H1 (cell line): ENCODE data around the gene GUCA2B. TPM values are rescaled to one million over a fixed set of nuclear protein-coding genes. Genes with fewer than 3 reads are reported as not detected.

Experiments used
- CTCF ChIA-PET: fragments of 300-600 bp; sonication (Branson Sonifier 250); formaldehyde crosslinking; loops from one replicate; lab custom pipeline; 2021; ENCODE audit not compliant: partially characterized antibody; lab: Charles Lee
- POLR2A ChIA-PET: fragments of 300-600 bp; sonication (Branson Sonifier 250); formaldehyde crosslinking; loops from one replicate; lab custom pipeline; 2021; ENCODE audit warnings: inconsistent platforms; ENCODE audit not compliant: partially characterized antibody; lab: Charles Lee
- DNase-seq, 2 experiments: peaks; one replicate each; pipeline versions ENCODE4 v3.0.0 to v3.0.0-alpha.2; 2010 to 2022; ENCODE audit warnings: low spot score in 2 of 2, low read depth in 1 of 2, mixed read lengths in 1 of 2
- FAIRE-seq: peaks from 2 replicates; lab custom pipeline; 2011; peaks lifted over from hg19 to GRCh38; lab: Jason Lieb, UNC
- H2AFZ ChIP-seq: 2 replicates; pipeline ENCODE4 v1.8.1; 2012; ENCODE audit warnings: low read length, inconsistent platforms
- H2AK5ac ChIP-seq: 2 replicates; pipeline ENCODE4 v1.6.1; 2013; ENCODE audit warnings: low read depth, low read length
- H2BK120ac ChIP-seq: replicated peaks from 2 replicates; pipeline ENCODE3; 2013; ENCODE audit warnings: low read depth, low read length, inconsistent platforms
- H2BK12ac ChIP-seq: 2 replicates; pipeline ENCODE4 v1.6.1; 2013; ENCODE audit warnings: low read depth, low read length
- H2BK15ac ChIP-seq: 2 replicates; pipeline ENCODE4 v1.6.1; 2013; ENCODE audit warnings: low read length
- H2BK20ac ChIP-seq: 2 replicates; pipeline ENCODE4 v1.6.1; 2013; ENCODE audit warnings: low read length
- H2BK5ac ChIP-seq: 2 replicates; pipeline ENCODE4 v1.6.1; 2013; ENCODE audit warnings: low read depth, low read length
- H3K14ac ChIP-seq: 2 replicates; pipeline ENCODE4 v1.6.1; 2013; ENCODE audit warnings: inconsistent platforms; ENCODE audit not compliant: insufficient read length
- H3K18ac ChIP-seq: 2 replicates; pipeline ENCODE4 v1.6.1; 2013; ENCODE audit warnings: low read length; ENCODE audit errors: extremely low read depth
- H3K23ac ChIP-seq: 2 replicates; pipeline ENCODE4 v1.6.1; 2013; ENCODE audit warnings: inconsistent platforms; ENCODE audit not compliant: insufficient read length
- H3K23me2 ChIP-seq: 2 replicates; pipeline ENCODE4 v1.6.1; 2013; ENCODE audit warnings: low read depth, low read length
- H3K27ac ChIP-seq: 2 replicates; pipeline ENCODE4 v1.6.1; 2011; ENCODE audit warnings: low read depth, low read length, inconsistent platforms
- H3K27me3 ChIP-seq, 4 experiments: replicated peaks in 1 of 4; 1 replicate in 1 of 4; 2 replicates in 3 of 4; pipeline versions ENCODE4 v1.6.1 to v1.8.1; 2011 to 2013; ENCODE audit warnings: low read length in 3 of 4, mild to moderate bottlenecking in 3 of 4, inconsistent platforms in 2 of 4, mixed read lengths in 2 of 4, moderate library complexity in 1 of 4; ENCODE audit not compliant: control insufficient read depth in 3 of 4, insufficient read depth in 3 of 4; ENCODE audit errors: extremely low read depth in 1 of 4
- H3K36me3 ChIP-seq, 4 experiments: 2 replicates each; pipeline versions ENCODE4 v1.6.1 to v1.8.1; 2011 to 2013; ENCODE audit warnings: mild to moderate bottlenecking in 4 of 4, low read length in 3 of 4, moderate library complexity in 2 of 4, control low read depth in 1 of 4, inconsistent platforms in 1 of 4; ENCODE audit not compliant: insufficient read depth in 4 of 4, control insufficient read depth in 2 of 4
- H3K4ac ChIP-seq: replicated peaks from 2 replicates; pipeline ENCODE3; 2013; ENCODE audit warnings: low read length, low read depth, mixed read lengths, inconsistent platforms; ENCODE audit not compliant: insufficient read length
- H3K4me1 ChIP-seq, 4 experiments: replicated peaks in 1 of 4; 1 replicate in 1 of 4; 2 replicates in 3 of 4; pipeline versions ENCODE4 v1.6.1 to v1.8.1; 2011 to 2013; ENCODE audit warnings: low read length in 3 of 4, inconsistent platforms in 2 of 4, mixed read lengths in 1 of 4; ENCODE audit not compliant: insufficient read depth in 4 of 4, control insufficient read depth in 3 of 4
- H3K4me2 ChIP-seq, 2 experiments: 2 replicates each; pipeline versions ENCODE4 v1.6.1 to v1.8.1; 2011 to 2013; ENCODE audit warnings: low read depth in 2 of 2, low read length in 2 of 2, control low read depth in 1 of 2, inconsistent platforms in 1 of 2, mild to moderate bottlenecking in 1 of 2; ENCODE audit not compliant: insufficient read depth in 1 of 2
- H3K4me3 ChIP-seq, 4 experiments: fragments of 200-600, 300-600 bp in 1 of 4; sonication (generic), shearing (Covaris generic), sonication (Bioruptor Twin) in 1 of 4; 2 replicates each; pipeline versions ENCODE4 v1.5.1 to v1.8.1; 2011 to 2016; ENCODE audit warnings: low read length in 4 of 4, low read depth in 3 of 4, control low read depth in 2 of 4, inconsistent platforms in 2 of 4, mild to moderate bottlenecking in 2 of 4, mixed read lengths in 1 of 4, moderate library complexity in 1 of 4; ENCODE audit not compliant: insufficient read depth in 2 of 4; ENCODE audit errors: extremely low read depth in 1 of 4
- H3K56ac ChIP-seq: replicated peaks from 2 replicates; pipeline ENCODE3; 2013; ENCODE audit warnings: low read depth, mild to moderate bottlenecking, mixed read lengths, low read length, inconsistent platforms; ENCODE audit not compliant: insufficient read length
- H3K79me1 ChIP-seq: 2 replicates; pipeline ENCODE4 v1.6.1; 2013; ENCODE audit warnings: low read depth, low read length, control low read depth
- H3K79me2 ChIP-seq, 2 experiments: 2 replicates each; pipeline versions ENCODE4 v1.6.1 to v1.8.1; 2012 to 2013; ENCODE audit warnings: low read length in 2 of 2, mild to moderate bottlenecking in 2 of 2, inconsistent platforms in 1 of 2; ENCODE audit not compliant: insufficient read depth in 2 of 2, control insufficient read depth in 1 of 2
- H3K9ac ChIP-seq, 4 experiments: replicated peaks in 1 of 4; 1 replicate in 1 of 4; 2 replicates in 3 of 4; pipeline versions ENCODE4 v1.6.1 to v1.8.1; 2011 to 2013; ENCODE audit warnings: low read depth in 3 of 4, low read length in 3 of 4, control low read depth in 2 of 4, mild to moderate bottlenecking in 2 of 4, moderate library complexity in 2 of 4, inconsistent platforms in 1 of 4; ENCODE audit errors: extremely low read depth in 1 of 4
- H3K9me3 ChIP-seq, 2 experiments: 2 replicates each; pipeline versions ENCODE4 v1.6.1 to v1.8.1; 2012 to 2013; ENCODE audit warnings: mild to moderate bottlenecking in 2 of 2, moderate library complexity in 2 of 2, control low read depth in 1 of 2, inconsistent platforms in 1 of 2, low read depth in 1 of 2, low read length in 1 of 2, mixed read lengths in 1 of 2; ENCODE audit not compliant: insufficient read depth in 2 of 2
- H4K20me1 ChIP-seq, 2 experiments: replicated peaks in 1 of 2; 2 replicates each; pipeline versions ENCODE3 to v1.8.1; 2011 to 2013; ENCODE audit warnings: inconsistent platforms in 2 of 2, low read length in 2 of 2, mild to moderate bottlenecking in 1 of 2; ENCODE audit not compliant: insufficient read depth in 2 of 2, control insufficient read depth in 1 of 2
- H4K5ac ChIP-seq: 2 replicates; pipeline ENCODE4 v1.6.1; 2013; ENCODE audit warnings: low read length, low read depth, mixed read lengths, inconsistent platforms; ENCODE audit not compliant: insufficient read length
- H4K8ac ChIP-seq: 2 replicates; pipeline ENCODE4 v1.8.0; 2013; ENCODE audit warnings: mild to moderate bottlenecking, moderate library complexity, low read length, inconsistent platforms; ENCODE audit not compliant: insufficient read depth; ENCODE audit errors: extremely low read depth
- H4K91ac ChIP-seq: replicated peaks from 2 replicates; pipeline ENCODE3; 2013; ENCODE audit warnings: low read length, mixed read lengths, inconsistent platforms; ENCODE audit not compliant: insufficient read length
- CHD2 ChIP-seq: IDR thresholded peaks from 2 replicates; pipeline ENCODE4 v1.6.1; 2012; ENCODE audit warnings: low read length, improper control_type of control experiment
- E2F6 ChIP-seq: IDR thresholded peaks from 2 replicates; pipeline ENCODE4 v1.6.1; 2012; ENCODE audit warnings: inconsistent platforms
- POLR2A ChIP-seq, 2 experiments: IDR thresholded peaks; 1 replicate in 1 of 2; 2 replicates in 1 of 2; pipeline ENCODE4 v1.6.1; 2011; ENCODE audit warnings: low read depth in 2 of 2, low read length in 2 of 2, mild to moderate bottlenecking in 2 of 2; ENCODE audit errors: control extremely low read depth in 1 of 2
- POLR2AphosphoS5 ChIP-seq: IDR thresholded peaks from 2 replicates; pipeline ENCODE4 v1.6.1; 2011; ENCODE audit warnings: low read depth, low read length
- SIX5 ChIP-seq: IDR thresholded peaks from 2 replicates; pipeline ENCODE4 v1.6.1; 2011; ENCODE audit warnings: mild to moderate bottlenecking, low read depth, low read length
- SP1 ChIP-seq: IDR thresholded peaks from 2 replicates; pipeline ENCODE4 v1.6.1; 2011; ENCODE audit warnings: low read depth, low read length
- TAF7 ChIP-seq: optimal IDR thresholded peaks from 2 replicates; pipeline ENCODE3; 2011; ENCODE audit warnings: low read depth, mild to moderate bottlenecking, inconsistent platforms, low read length, moderate library complexity, borderline replicate concordance
- WGBS, 2 experiments: shearing (Covaris generic) in 1 of 2; methylation state at CpG; one replicate each; pipeline versions ENCODE4 v1.1.6 to v1.1.7; 2013 to 2015; ENCODE audit warnings: low lambda C conversion rate in 2 of 2, mixed read lengths in 2 of 2, inconsistent platforms in 1 of 2, low coverage in 1 of 2, missing lambda C conversion rate in 1 of 2; ENCODE audit not compliant: insufficient replicate concordance in 2 of 2, insufficient coverage in 1 of 2, insufficient read length in 1 of 2; ENCODE audit errors: extremely low coverage in 1 of 2, missing lambda C conversion rate in 1 of 2; 5-methylcytosine and 5-hydroxymethylcytosine counted together
- polyA plus RNA-seq, 7 experiments: library from polyadenylated mRNA; depleted of rRNA in 3 of 7; stranded (reverse) in 5 of 7; unstranded in 2 of 7; fragments of >200 nt in 5 of 7; fragments of 200-250 nt in 2 of 7; gene quantifications; 1 replicate in 5 of 7; 2 replicates in 1 of 7; 4 replicates in 1 of 7; pipeline versions ENCODE4 v1.2.1 to v1.2.3, GENCODE V29; 2011 to 2013; ENCODE audit warnings: missing spikeins in 2 of 7, mixed read lengths in 2 of 7
- total RNA-seq: library from RNA; stranded (reverse); fragmentation: NEBNext Ultra II Directional; extraction: Animal tissue kit (Norgen Biotek cat#: 25700); gene quantifications from 2 replicates; pipeline ENCODE4 v1.2.1, GENCODE V29; 2021

GUCA2B gene
- total and polyA plus RNA-seq, 2 of the 8 experiments (the other 6 are each of a cell fraction or from before 2014, with no cell fraction given) = not detected

DNA sequence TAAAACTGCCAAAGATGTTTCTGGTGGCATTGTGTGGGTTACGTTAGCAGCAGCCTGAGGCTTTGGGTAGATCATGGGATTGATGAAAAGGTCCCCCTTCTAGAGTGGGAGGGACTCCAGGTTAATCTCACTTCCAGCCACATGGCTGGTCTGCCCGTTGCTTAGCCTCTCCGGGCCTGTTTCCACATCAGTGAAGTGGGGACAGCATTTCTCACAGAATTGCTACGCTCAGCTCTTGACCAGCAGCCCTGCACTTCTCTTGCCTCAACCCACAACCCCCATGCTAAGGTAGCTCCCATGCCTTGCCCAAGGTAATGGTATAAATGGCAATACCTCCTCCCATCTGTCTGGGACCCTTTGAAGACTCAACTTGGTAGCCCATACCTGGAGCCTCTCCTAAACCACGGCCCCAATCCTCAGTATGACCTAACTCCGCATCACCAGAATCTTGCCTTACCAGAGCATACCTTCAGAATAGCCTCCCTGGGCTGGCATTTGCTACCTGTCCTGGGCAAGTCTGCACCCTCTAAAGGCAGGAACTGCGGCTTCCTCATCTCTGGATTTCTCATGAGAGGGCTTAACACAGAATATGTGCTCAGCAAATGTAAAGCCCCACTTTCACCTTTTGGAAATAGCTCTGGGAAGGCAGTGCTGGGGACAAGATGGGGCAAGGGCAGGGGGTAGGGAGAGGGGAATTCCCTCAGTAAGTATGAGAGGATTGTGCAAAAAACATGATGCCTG, 22.3 kb downstream of the GUCA2B start:
- H3K23me2 ChIP-seq = no peaks in the 10 kb centered on the region
- H3K14ac ChIP-seq = no peak overlapping the region
- H3K4me2 ChIP-seq = no peak overlapping the region
- H4K8ac ChIP-seq = no peak overlapping the region
- H2BK12ac ChIP-seq = no peak overlapping the region
- ChIA-PET POLR2A (interaction anchor here (1.1 kb wide), 1 partner anchor 51 kb away, joined by 3 read pairs; no protein-coding TSS in a partner anchor), CTCF (interaction anchor here (0.6 to 4.7 kb wide), 13 partner anchors 8 to 577 kb away, joined by 3 to 40 read pairs (median 3); partner anchors contain the start of gene GUCA2A)
- no peak overlapping the region; the same call in 1 of the 2 replicates for H2BK5ac ChIP-seq
- no peak overlapping the region for H2BK15ac ChIP-seq
- H3K56ac ChIP-seq = no peak overlapping the region
- no peaks in the 10 kb centered on the region for H3K9me3 ChIP-seq
- no peak overlapping the region for H3K9ac ChIP-seq
- no peak overlapping the region for H3K23ac ChIP-seq
- no peak overlapping the region for H3K18ac ChIP-seq
- H3K27me3 ChIP-seq = no peaks in the 10 kb centered on the region
- H3K4ac ChIP-seq = no peak overlapping the region
- no peaks in the 10 kb centered on the region for H3K79me2 ChIP-seq
- H2AK5ac ChIP-seq = no peak overlapping the region
- WGBS, 2 experiments = 88% methylated on average over 7 of the region's 7 CpGs; no CpG with 5 or more reads in 1 of the 2 experiments
- no peak for DNase-seq
- peaks cover 0 to 7% (median 3%) of the 10 kb centered on the region in 4 experiments; a peak in 2 of 7 replicates for H3K4me1 ChIP-seq
- no peak overlapping the region for H2BK20ac ChIP-seq
- no peak overlapping the region for H2AFZ ChIP-seq
- H3K36me3 ChIP-seq = peaks cover 0 to 13% (median 3%) of the 10 kb centered on the region in 4 experiments; a peak in 4 of 8 replicates
- H4K91ac ChIP-seq = no peak overlapping the region
- no peaks in the 10 kb centered on the region for H3K79me1 ChIP-seq
- no peak for TF ChIP-seq SIX5
- TF ChIP-seq SP1 = no peak
- no peak for TF ChIP-seq TAF7
- TF ChIP-seq POLR2A (IDR thresholded peaks at IDR 0.05; ENCODE audit: control extremely low read depth in 1 of 2, low read depth in 2 of 2, low read length in 2 of 2) = 0 out of 3 replicates have a peak, but pooled peaks of 1 of the 2 experiments have one; percentile 3
- TF ChIP-seq E2F6 = no peak
- peak; percentile 23; the same call in 1 of the 2 replicates for TF ChIP-seq POLR2AphosphoS5
- TF ChIP-seq CHD2 = no peak
- H3K4me3 ChIP-seq = no peak overlapping the region
- H4K20me1 ChIP-seq = no peaks in the 10 kb centered on the region
- no peak overlapping the region for H4K5ac ChIP-seq
- H3K27ac ChIP-seq = no peak overlapping the region
- no peak overlapping the region for H2BK120ac ChIP-seq
- FAIRE-seq = no peak
